Endodermal cell (in vitro differentiated cells): ENCODE measurements around the gene APOM. TPM values are rescaled to one million over a fixed set of nuclear protein-coding genes. Genes with fewer than 3 reads are reported as not detected.

Experiments used
- DNase-seq: peaks from one replicate; pipeline ENCODE4 v3.0.0-alpha.2; 2017
- H3K27ac ChIP-seq: 2 replicates; pipeline ENCODE4 v1.5.1; 2013; ENCODE audit warnings: mild to moderate bottlenecking, low read depth, low read length, moderate library complexity
- H3K27me3 ChIP-seq: 2 replicates; pipeline ENCODE4 v1.6.1; 2013; ENCODE audit warnings: mild to moderate bottlenecking, low read length, moderate library complexity; ENCODE audit not compliant: insufficient read depth, control insufficient read depth, poor library complexity, severe bottlenecking
- H3K36me3 ChIP-seq: 2 replicates; pipeline ENCODE4 v1.7.0; 2013; ENCODE audit warnings: mild to moderate bottlenecking, low read length, moderate library complexity; ENCODE audit not compliant: control insufficient read depth, insufficient read depth
- H3K4me1 ChIP-seq: one replicate; pipeline ENCODE4 v1.7.0; 2013; ENCODE audit warnings: low read length; ENCODE audit not compliant: control insufficient read depth, insufficient read depth
- H3K4me3 ChIP-seq: 2 replicates; pipeline ENCODE4 v1.5.1; 2013; ENCODE audit warnings: mild to moderate bottlenecking, low read length, moderate library complexity
- H3K9ac ChIP-seq: 2 replicates; pipeline ENCODE4 v1.6.1; 2013; ENCODE audit warnings: mild to moderate bottlenecking, low read length, moderate library complexity; ENCODE audit not compliant: poor library complexity, severe bottlenecking; ENCODE audit errors: extremely low read depth
- H3K9me3 ChIP-seq: 2 replicates; pipeline ENCODE4 v1.6.1; 2013; ENCODE audit warnings: mild to moderate bottlenecking, low read length, moderate library complexity; ENCODE audit not compliant: control insufficient read depth
- H3K27ac Mint-ChIP-seq: 2 replicates; pipeline ENCODE4 v1.8.0; 2020; ENCODE audit warnings: mixed read lengths
- H3K27me3 Mint-ChIP-seq: 2 replicates; pipeline ENCODE4 v1.8.0; 2021; ENCODE audit warnings: mild to moderate bottlenecking, mixed read lengths; ENCODE audit not compliant: insufficient read depth
- H3K36me3 Mint-ChIP-seq: 2 replicates; pipeline ENCODE4 v1.8.0; 2020; ENCODE audit warnings: low read depth, mixed read lengths
- H3K4me1 Mint-ChIP-seq: 2 replicates; pipeline ENCODE4 v1.8.0; 2020; ENCODE audit warnings: mixed read lengths
- H3K4me3 Mint-ChIP-seq: 2 replicates; pipeline ENCODE4 v1.8.0; 2020; ENCODE audit warnings: mild to moderate bottlenecking, moderate library complexity, mixed read lengths
- H3K9me3 Mint-ChIP-seq: 2 replicates; pipeline ENCODE4 v1.8.0; 2020; ENCODE audit warnings: mild to moderate bottlenecking, mixed read lengths
- WGBS, 2 experiments: methylation state at CpG; one replicate each; pipeline versions ENCODE4 v1.1.5 to v1.1.7; 2013; ENCODE audit warnings: missing lambda C conversion rate in 2 of 2, mixed read lengths in 1 of 2; ENCODE audit not compliant: insufficient coverage in 1 of 2, insufficient read length in 1 of 2; 5-methylcytosine and 5-hydroxymethylcytosine counted together
- total RNA-seq, 2 donors: library from RNA; stranded (reverse); fragmentation: NEBNext Ultra II Directional in 1 of 2; extraction: Animal tissue kit (Norgen Biotek cat#: 25700) in 1 of 2; gene quantifications; 2 replicates in 1 of 2; 3 replicates in 1 of 2; pipeline ENCODE4 v1.2.1, GENCODE V29; 2021
- TF ChIP-seq, protein P1 (sequence below): fragments of 200-600 bp; sonication (generic); conservative IDR thresholded peaks from 2 replicates; pipeline ENCODE4 v1.5.0; 2021; ENCODE audit warnings: antibody characterized with exemption, mild to moderate bottlenecking

APOM gene
- total RNA-seq, 2 donors from 2014 or later = 1.6 to 3.2 TPM

DNA sequence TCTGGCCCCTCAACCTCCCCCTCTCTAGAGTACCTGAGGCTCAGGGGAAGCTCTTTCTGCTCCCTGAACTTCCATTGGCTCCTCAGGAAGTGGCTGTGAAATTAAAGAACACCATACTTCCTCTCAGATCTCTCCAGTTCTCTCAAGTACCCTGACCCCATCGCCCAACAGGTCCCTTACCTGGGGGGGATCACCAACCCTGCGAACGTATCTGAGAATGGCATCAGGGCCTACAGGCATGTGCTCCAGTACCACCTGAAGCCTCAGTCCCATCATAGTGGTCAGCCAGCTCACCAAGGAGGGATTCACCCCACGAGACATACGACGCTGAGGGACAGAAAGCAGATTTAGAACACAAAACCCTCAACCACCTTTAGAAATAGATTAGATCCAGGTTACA is 15.1 kb upstream of the APOM start:
- Mint-ChIP-seq H3K4me3 (no peak overlapping the region), H3K4me1 (no peaks in the 10 kb centered on the region), H3K27ac (no peak overlapping the region), H3K36me3 (peaks cover 80% of the 10 kb centered on the region), H3K9me3 (no peaks in the 10 kb centered on the region), H3K27me3 (no peaks in the 10 kb centered on the region)
- H3K9ac ChIP-seq = no peak overlapping the region
- H3K36me3 ChIP-seq = peaks cover 96% of the 10 kb centered on the region
- H3K9me3 ChIP-seq = no peaks in the 10 kb centered on the region
- WGBS, 2 experiments = 99 to 100% methylated on average over 3 to 6 of the region's 6 CpGs
- no peaks in the 10 kb centered on the region for H3K4me1 ChIP-seq
- no peak overlapping the region for H3K27ac ChIP-seq
- DNase-seq = no peak
- TF ChIP-seq, protein P1, sequence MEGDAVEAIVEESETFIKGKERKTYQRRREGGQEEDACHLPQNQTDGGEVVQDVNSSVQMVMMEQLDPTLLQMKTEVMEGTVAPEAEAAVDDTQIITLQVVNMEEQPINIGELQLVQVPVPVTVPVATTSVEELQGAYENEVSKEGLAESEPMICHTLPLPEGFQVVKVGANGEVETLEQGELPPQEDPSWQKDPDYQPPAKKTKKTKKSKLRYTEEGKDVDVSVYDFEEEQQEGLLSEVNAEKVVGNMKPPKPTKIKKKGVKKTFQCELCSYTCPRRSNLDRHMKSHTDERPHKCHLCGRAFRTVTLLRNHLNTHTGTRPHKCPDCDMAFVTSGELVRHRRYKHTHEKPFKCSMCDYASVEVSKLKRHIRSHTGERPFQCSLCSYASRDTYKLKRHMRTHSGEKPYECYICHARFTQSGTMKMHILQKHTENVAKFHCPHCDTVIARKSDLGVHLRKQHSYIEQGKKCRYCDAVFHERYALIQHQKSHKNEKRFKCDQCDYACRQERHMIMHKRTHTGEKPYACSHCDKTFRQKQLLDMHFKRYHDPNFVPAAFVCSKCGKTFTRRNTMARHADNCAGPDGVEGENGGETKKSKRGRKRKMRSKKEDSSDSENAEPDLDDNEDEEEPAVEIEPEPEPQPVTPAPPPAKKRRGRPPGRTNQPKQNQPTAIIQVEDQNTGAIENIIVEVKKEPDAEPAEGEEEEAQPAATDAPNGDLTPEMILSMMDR = no peak
- no peak overlapping the region for H3K4me3 ChIP-seq
- H3K27me3 ChIP-seq = no peaks in the 10 kb centered on the region

DNA sequence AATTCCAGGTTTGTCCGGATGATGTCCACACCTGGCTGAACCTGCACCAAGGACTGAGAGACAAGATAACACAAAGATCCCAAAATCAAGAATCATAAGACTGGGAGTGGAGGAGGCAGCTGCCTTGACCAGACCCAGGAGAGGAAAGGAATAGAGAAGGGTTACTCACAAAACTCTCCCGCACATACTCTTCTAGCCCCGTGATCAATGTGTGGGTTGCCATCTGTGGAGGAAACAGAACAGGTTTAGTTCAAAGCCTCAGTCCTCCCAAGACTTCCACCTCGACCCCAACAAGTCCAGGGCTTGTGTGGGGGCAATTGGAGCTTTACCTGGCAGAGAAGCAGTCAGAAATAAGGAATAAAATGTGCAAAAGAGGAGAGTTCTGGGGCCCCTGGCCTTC is 14.3 kb upstream of the APOM start:
- H3K36me3 ChIP-seq = peaks cover 96% of the 10 kb centered on the region
- H3K27ac Mint-ChIP-seq = no peak overlapping the region
- no peak overlapping the region for H3K4me3 ChIP-seq
- WGBS, 2 experiments = 97 to 100% methylated on average over 2 to 4 of the region's 4 CpGs
- no peaks in the 10 kb centered on the region for H3K9me3 Mint-ChIP-seq
- peaks cover 79% of the 10 kb centered on the region for H3K36me3 Mint-ChIP-seq
- H3K27me3 Mint-ChIP-seq = no peaks in the 10 kb centered on the region
- H3K4me3 Mint-ChIP-seq = no peak overlapping the region
- H3K4me1 Mint-ChIP-seq = no peaks in the 10 kb centered on the region
- TF ChIP-seq, protein P1 = no peak
- H3K4me1 ChIP-seq = no peaks in the 10 kb centered on the region
- no peaks in the 10 kb centered on the region for H3K9me3 ChIP-seq
- DNase-seq = no peak
- H3K9ac ChIP-seq = no peak overlapping the region
- H3K27ac ChIP-seq = no peak overlapping the region
- no peaks in the 10 kb centered on the region for H3K27me3 ChIP-seq

DNA sequence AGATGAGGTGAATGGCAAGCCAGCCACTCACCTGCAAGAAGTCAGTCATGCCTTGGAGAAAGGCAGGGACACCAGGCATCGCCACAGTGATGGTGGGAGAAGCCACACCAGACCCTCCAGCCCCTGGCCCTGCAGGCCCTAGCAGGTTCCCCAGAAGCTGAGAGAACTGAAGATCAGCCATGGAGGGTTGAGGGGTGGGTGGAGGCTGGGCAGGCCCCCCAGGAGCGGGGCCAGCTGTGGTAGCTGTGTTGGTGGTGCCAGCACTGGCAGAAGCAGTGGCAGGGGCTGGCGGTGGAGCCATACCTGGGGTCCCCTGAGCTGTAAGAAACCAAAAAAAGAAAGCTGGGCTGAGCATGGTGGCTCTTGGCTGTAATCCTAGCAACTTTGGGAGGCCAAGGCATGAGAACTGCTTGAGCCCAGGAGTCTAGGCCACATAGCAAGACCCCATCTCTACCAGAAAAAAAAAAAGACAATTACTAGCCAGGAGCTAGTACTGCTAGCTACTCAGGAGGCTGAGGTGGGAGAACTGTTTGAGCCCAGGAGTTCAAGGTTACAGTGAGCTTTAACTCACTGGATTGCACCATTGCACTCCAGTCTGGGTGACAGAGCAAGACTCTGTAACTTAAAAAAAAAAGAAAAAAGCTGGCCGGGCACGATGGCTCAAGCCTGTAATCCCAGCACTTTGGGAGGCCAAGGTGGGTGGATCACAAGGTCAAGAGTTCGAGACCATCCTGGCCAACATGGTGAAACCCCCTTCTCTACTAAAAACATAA is 12.7 kb upstream of the APOM start:
- Histone ChIP-seq H3K9ac (no peak overlapping the region), H3K4me3 (no peak overlapping the region), H3K9me3 (no peaks in the 10 kb centered on the region), H3K27ac (no peak overlapping the region), H3K4me1 (no peaks in the 10 kb centered on the region), H3K27me3 (no peaks in the 10 kb centered on the region), H3K36me3 (peaks cover 93% of the 10 kb centered on the region)
- H3K4me1 Mint-ChIP-seq = no peaks in the 10 kb centered on the region
- TF ChIP-seq, protein P1 = no peak
- H3K27ac Mint-ChIP-seq = no peak overlapping the region
- no peak for DNase-seq
- peaks cover 78% of the 10 kb centered on the region for H3K36me3 Mint-ChIP-seq
- no peaks in the 10 kb centered on the region for H3K27me3 Mint-ChIP-seq
- H3K4me3 Mint-ChIP-seq = no peak overlapping the region
- WGBS, 2 experiments = 92 to 100% methylated on average over 2 to 6 of the region's 6 CpGs
- no peaks in the 10 kb centered on the region for H3K9me3 Mint-ChIP-seq
